Activated CD4-positive, alpha-beta memory T cell treated with anti-CD3 and anti-CD28 coated beads, Interleukin-2, amount 10 ng/mL, durations not matched to agents 7 days and 5 days (primary cell): ENCODE measurements around the gene UBXN6. TPM values are rescaled to one million over a fixed set of nuclear protein-coding genes. Genes with fewer than 3 reads are reported as not detected.

Source experiments
- CTCF ChIA-PET: fragments of 350-600 bp; sonication (Branson Sonifier 250); formaldehyde crosslinking; loops from one replicate; lab custom pipeline; 2021; ENCODE audit warnings: antibody characterized with exemption, inconsistent platforms; lab: Charles Lee
- POLR2A ChIA-PET: fragments of 350-600 bp; sonication (Branson Sonifier 250); formaldehyde crosslinking; loops from one replicate; lab custom pipeline; 2021; ENCODE audit warnings: antibody characterized with exemption; lab: Charles Lee
- DNase-seq: peaks from one replicate; pipeline ENCODE4 v3.0.0-alpha.2; 2020
- H3K27ac Mint-ChIP-seq: one replicate; pipeline ENCODE4 v1.8.0; 2021; ENCODE audit warnings: mild to moderate bottlenecking, mixed read lengths
- H3K27me3 Mint-ChIP-seq: one replicate; pipeline ENCODE4 v1.8.0; 2021; ENCODE audit warnings: mixed read lengths
- H3K36me3 Mint-ChIP-seq: one replicate; pipeline ENCODE4 v1.8.0; 2021; ENCODE audit warnings: low read depth, mixed read lengths
- H3K4me1 Mint-ChIP-seq: one replicate; pipeline ENCODE4 v1.8.0; 2021; ENCODE audit warnings: mixed read lengths
- H3K4me3 Mint-ChIP-seq: one replicate; pipeline ENCODE4 v1.8.0; 2021; ENCODE audit warnings: mild to moderate bottlenecking, mixed read lengths
- H3K9me3 Mint-ChIP-seq: one replicate; pipeline ENCODE4 v1.8.0; 2021; ENCODE audit warnings: mixed read lengths
- total RNA-seq, 2 experiments: library from RNA; stranded (reverse); gene quantifications; one replicate each; pipeline ENCODE4 v1.2.3, GENCODE V29; 2021

Gene UBXN6
- total RNA-seq, 2 experiments from 2014 or later, result 49.6 to 50.1 TPM

- Mint-ChIP-seq H3K36me3 (peaks cover 17% of the 10 kb centered on the region), H3K4me1 (peaks cover 2% of the 10 kb centered on the region), H3K27ac (no peak overlapping the region), H3K27me3 (no peaks in the 10 kb centered on the region), H3K9me3 (no peaks in the 10 kb centered on the region), H3K4me3 (no peak overlapping the region)
- ChIA-PET POLR2A (no interaction called here), CTCF (no interaction called here)
- DNase-seq, result no peak
These were observed 30.9 kb upstream of the UBXN6 start for GRCh38 chr19:4488496-4488895.

GRCh38 chr19:4487572-4487971 is 30.0 kb upstream of the UBXN6 start:
- H3K36me3 Mint-ChIP-seq, result peaks cover 17% of the 10 kb centered on the region
- ChIA-PET CTCF (interaction anchor here (1.0 kb wide), 1 partner anchor 39 kb away, joined by 3 read pairs; no protein-coding TSS in a partner anchor), POLR2A (no interaction called here)
- H3K4me1 Mint-ChIP-seq, result peaks cover 2% of the 10 kb centered on the region
- H3K27me3 Mint-ChIP-seq, result no peaks in the 10 kb centered on the region
- no peak for DNase-seq
- H3K9me3 Mint-ChIP-seq, result no peaks in the 10 kb centered on the region
- H3K4me3 Mint-ChIP-seq, result no peak overlapping the region
- no peak overlapping the region for H3K27ac Mint-ChIP-seq

- H3K36me3 Mint-ChIP-seq, result peaks cover 10% of the 10 kb centered on the region
- CTCF ChIA-PET, result interaction anchor here (0.7 to 0.9 kb wide), 2 partner anchors 12 to 217 kb away, joined by 5 read pairs; partner anchors contain the start of gene HDGFL2
- no peak overlapping the region for H3K27ac Mint-ChIP-seq
- H3K9me3 Mint-ChIP-seq, result no peaks in the 10 kb centered on the region
- POLR2A ChIA-PET, result no interaction called here
- peaks cover 2% of the 10 kb centered on the region for H3K4me1 Mint-ChIP-seq
- no peaks in the 10 kb centered on the region for H3K27me3 Mint-ChIP-seq
- H3K4me3 Mint-ChIP-seq, result no peak overlapping the region
- no peak for DNase-seq
These were observed 25.8 kb upstream of the UBXN6 start for GRCh38 chr19:4483385-4483784.

GRCh38 chr19:4482721-4483364 is 25.2 kb upstream of the UBXN6 start:
- DNase-seq, result no peak
- ChIA-PET POLR2A (no interaction called here), CTCF (interaction anchor here (0.5 kb wide), 1 partner anchor 252 kb away, joined by 3 read pairs; no protein-coding TSS in a partner anchor)
- H3K36me3 Mint-ChIP-seq, result peaks cover 10% of the 10 kb centered on the region
- H3K9me3 Mint-ChIP-seq, result no peaks in the 10 kb centered on the region
- peaks cover 2% of the 10 kb centered on the region for H3K4me1 Mint-ChIP-seq
- H3K4me3 Mint-ChIP-seq, result no peak overlapping the region
- H3K27ac Mint-ChIP-seq, result no peak overlapping the region
- no peaks in the 10 kb centered on the region for H3K27me3 Mint-ChIP-seq

- Mint-ChIP-seq H3K27me3 (no peaks in the 10 kb centered on the region), H3K36me3 (peaks cover 6% of the 10 kb centered on the region)
These were observed 19.6 kb upstream of the UBXN6 start for GRCh38 chr19:4477034-4477801.

GRCh38 chr19:4474514-4475022 is 17.0 kb upstream of the UBXN6 start:
- Mint-ChIP-seq H3K4me1 (peaks cover 24% of the 10 kb centered on the region), H3K27me3 (no peaks in the 10 kb centered on the region), H3K36me3 (peaks cover 6% of the 10 kb centered on the region), H3K9me3 (no peaks in the 10 kb centered on the region), H3K4me3 (peak overlapping the region; percentile 71), H3K27ac (peak overlapping the region; percentile 65)
- no peak for DNase-seq
- ChIA-PET CTCF (interaction anchor here (1.0 kb wide), 1 partner anchor 70 kb away, joined by 4 read pairs; no protein-coding TSS in a partner anchor), POLR2A (interaction anchor here (1.0 kb wide), 1 partner anchor 11 kb away, joined by 3 read pairs; no protein-coding TSS in a partner anchor)

More at GRCh38 chr19:4477034-4477801, 19.6 kb upstream of the UBXN6 start:
- POLR2A ChIA-PET, result no interaction called here
- no peak overlapping the region for H3K27ac Mint-ChIP-seq
- H3K4me3 Mint-ChIP-seq, result no peak overlapping the region
- H3K9me3 Mint-ChIP-seq, result no peaks in the 10 kb centered on the region
- CTCF ChIA-PET, result interaction anchor here (0.6 kb wide), 1 partner anchor 92 kb away, joined by 3 read pairs; no protein-coding TSS in a partner anchor
- DNase-seq, result no peak
- H3K4me1 Mint-ChIP-seq, result peaks cover 18% of the 10 kb centered on the region

- Mint-ChIP-seq H3K4me3 (peak overlapping the region; percentile 71), H3K27me3 (no peaks in the 10 kb centered on the region), H3K9me3 (no peaks in the 10 kb centered on the region), H3K36me3 (peaks cover 6% of the 10 kb centered on the region), H3K4me1 (peaks cover 27% of the 10 kb centered on the region), H3K27ac (peak overlapping the region; percentile 65)
- CTCF ChIA-PET, result interaction anchor here (1.0 kb wide), 1 partner anchor 70 kb away, joined by 4 read pairs; no protein-coding TSS in a partner anchor
- POLR2A ChIA-PET, result interaction anchor here (1.0 kb wide), 1 partner anchor 12 kb away, joined by 3 read pairs; no protein-coding TSS in a partner anchor
- DNase-seq, result no peak
These were observed 16.3 kb upstream of the UBXN6 start for GRCh38 chr19:4473763-4474513.

GRCh38 chr19:4473011-4473762 is 15.6 kb upstream of the UBXN6 start:
- no peaks in the 10 kb centered on the region for H3K9me3 Mint-ChIP-seq
- H3K27ac Mint-ChIP-seq, result peak overlapping the region; percentile 47
- ChIA-PET CTCF (no interaction called here), POLR2A (interaction anchor here (2.6 kb wide), 1 partner anchor 14 kb away, joined by 23 read pairs; no protein-coding TSS in a partner anchor)
- H3K4me1 Mint-ChIP-seq, result peaks cover 27% of the 10 kb centered on the region
- H3K4me3 Mint-ChIP-seq, result peak overlapping the region; percentile 71
- no peak for DNase-seq
- H3K36me3 Mint-ChIP-seq, result peaks cover 6% of the 10 kb centered on the region
- no peaks in the 10 kb centered on the region for H3K27me3 Mint-ChIP-seq

GRCh38 chr19:4472174-4472974 is 14.8 kb upstream of the UBXN6 start, which contains the start of gene HDGFL2:
Gene HDGFL2, plus strand, starts transcription at chr19:4472297. Its CDS starts 54 bp downstream, at chr19:4472351.
- peaks cover 27% of the 10 kb centered on the region for H3K4me1 Mint-ChIP-seq
- CTCF ChIA-PET, result interaction anchor here (1.0 to 1.9 kb wide), 9 partner anchors 11 to 319 kb away, joined by 3 to 9 read pairs (median 5); partner anchors contain the start of genes CHAF1A, FEM1A, UBXN6 and YJU2
- H3K27me3 Mint-ChIP-seq, result no peaks in the 10 kb centered on the region
- DNase-seq, result no peak
- no peaks in the 10 kb centered on the region for H3K9me3 Mint-ChIP-seq
- peak within 1 kb of the TSS; percentile 31 for H3K27ac Mint-ChIP-seq
- POLR2A ChIA-PET, result interaction anchor here (1.2 to 3.7 kb wide), 7 partner anchors 13 to 225 kb away, joined by 3 to 32 read pairs (median 7); partner anchors contain the start of genes CHAF1A and YJU2
- peaks cover 6% of the 10 kb centered on the region for H3K36me3 Mint-ChIP-seq
- H3K4me3 Mint-ChIP-seq, result peak within 1 kb of the TSS; percentile 71

- POLR2A ChIA-PET, result interaction anchor here (0.7 to 3.7 kb wide), 20 partner anchors 8 to 709 kb away, joined by 3 to 32 read pairs (median 6); partner anchors contain the start of genes CHAF1A, DPP9, MPND and MRPL54
- no peaks in the 10 kb centered on the region for H3K27me3 Mint-ChIP-seq
- H3K4me3 Mint-ChIP-seq, result no peak overlapping the region
- DNase-seq, result peak; percentile 98
- CTCF ChIA-PET, result interaction anchor here (0.6 to 1.9 kb wide), 19 partner anchors 11 to 484 kb away, joined by 3 to 9 read pairs (median 4); partner anchors contain the start of genes CHAF1A, FEM1A, SH3GL1 and UBXN6
- H3K36me3 Mint-ChIP-seq, result peaks cover 3% of the 10 kb centered on the region
- H3K9me3 Mint-ChIP-seq, result no peaks in the 10 kb centered on the region
- no peak overlapping the region for H3K27ac Mint-ChIP-seq
- H3K4me1 Mint-ChIP-seq, result peaks cover 27% of the 10 kb centered on the region
These were observed 14.0 kb upstream of the UBXN6 start for GRCh38 chr19:4471403-4472173.
